Measurements from ENCODE around the gene DNASE1L3. TPM values are rescaled to one million over a fixed set of nuclear protein-coding genes. Genes with fewer than 3 reads are reported as not detected.

The DNASE1L3 gene
- total and polyA plus RNA-seq, 2 experiments from 2014 or later = not detected

- Histone ChIP-seq H3K4me3 (no peak overlapping the region), H3K27ac (ENCODE audit: low read depth) (no peak overlapping the region), H3K9me2 (ENCODE audit: insufficient read depth) (no peaks in the 10 kb centered on the region), H3K27me3 (ENCODE audit: insufficient read depth) (no peaks in the 10 kb centered on the region), H2AFZ (no peak overlapping the region), H3K36me3 (ENCODE audit: insufficient read depth) (no peaks in the 10 kb centered on the region), H3K4me2 (no peak overlapping the region), H4K20me1 (replicated peaks; ENCODE audit: insufficient read depth) (no peaks in the 10 kb centered on the region), H3K4me1 (ENCODE audit: insufficient read depth) (no peaks in the 10 kb centered on the region), H3F3A (replicated peaks; ENCODE audit: low read depth) (no peaks in the 10 kb centered on the region), H3K79me2 (replicated peaks; ENCODE audit: insufficient read depth) (no peaks in the 10 kb centered on the region)
- ATAC-seq = no peak
- Mint-ChIP-seq H3K36me3 (ENCODE audit: low read depth) (no peaks in the 10 kb centered on the region), H3K27me3 (ENCODE audit: insufficient read depth, low read depth, poor library complexity) (peaks cover 2% of the 10 kb centered on the region), H3K27ac (no peak overlapping the region), H3K4me3 (no peak overlapping the region), H3K4me1 (no peaks in the 10 kb centered on the region), H3K9me3 (no peaks in the 10 kb centered on the region)
- TF ChIP-seq, protein P1, sequence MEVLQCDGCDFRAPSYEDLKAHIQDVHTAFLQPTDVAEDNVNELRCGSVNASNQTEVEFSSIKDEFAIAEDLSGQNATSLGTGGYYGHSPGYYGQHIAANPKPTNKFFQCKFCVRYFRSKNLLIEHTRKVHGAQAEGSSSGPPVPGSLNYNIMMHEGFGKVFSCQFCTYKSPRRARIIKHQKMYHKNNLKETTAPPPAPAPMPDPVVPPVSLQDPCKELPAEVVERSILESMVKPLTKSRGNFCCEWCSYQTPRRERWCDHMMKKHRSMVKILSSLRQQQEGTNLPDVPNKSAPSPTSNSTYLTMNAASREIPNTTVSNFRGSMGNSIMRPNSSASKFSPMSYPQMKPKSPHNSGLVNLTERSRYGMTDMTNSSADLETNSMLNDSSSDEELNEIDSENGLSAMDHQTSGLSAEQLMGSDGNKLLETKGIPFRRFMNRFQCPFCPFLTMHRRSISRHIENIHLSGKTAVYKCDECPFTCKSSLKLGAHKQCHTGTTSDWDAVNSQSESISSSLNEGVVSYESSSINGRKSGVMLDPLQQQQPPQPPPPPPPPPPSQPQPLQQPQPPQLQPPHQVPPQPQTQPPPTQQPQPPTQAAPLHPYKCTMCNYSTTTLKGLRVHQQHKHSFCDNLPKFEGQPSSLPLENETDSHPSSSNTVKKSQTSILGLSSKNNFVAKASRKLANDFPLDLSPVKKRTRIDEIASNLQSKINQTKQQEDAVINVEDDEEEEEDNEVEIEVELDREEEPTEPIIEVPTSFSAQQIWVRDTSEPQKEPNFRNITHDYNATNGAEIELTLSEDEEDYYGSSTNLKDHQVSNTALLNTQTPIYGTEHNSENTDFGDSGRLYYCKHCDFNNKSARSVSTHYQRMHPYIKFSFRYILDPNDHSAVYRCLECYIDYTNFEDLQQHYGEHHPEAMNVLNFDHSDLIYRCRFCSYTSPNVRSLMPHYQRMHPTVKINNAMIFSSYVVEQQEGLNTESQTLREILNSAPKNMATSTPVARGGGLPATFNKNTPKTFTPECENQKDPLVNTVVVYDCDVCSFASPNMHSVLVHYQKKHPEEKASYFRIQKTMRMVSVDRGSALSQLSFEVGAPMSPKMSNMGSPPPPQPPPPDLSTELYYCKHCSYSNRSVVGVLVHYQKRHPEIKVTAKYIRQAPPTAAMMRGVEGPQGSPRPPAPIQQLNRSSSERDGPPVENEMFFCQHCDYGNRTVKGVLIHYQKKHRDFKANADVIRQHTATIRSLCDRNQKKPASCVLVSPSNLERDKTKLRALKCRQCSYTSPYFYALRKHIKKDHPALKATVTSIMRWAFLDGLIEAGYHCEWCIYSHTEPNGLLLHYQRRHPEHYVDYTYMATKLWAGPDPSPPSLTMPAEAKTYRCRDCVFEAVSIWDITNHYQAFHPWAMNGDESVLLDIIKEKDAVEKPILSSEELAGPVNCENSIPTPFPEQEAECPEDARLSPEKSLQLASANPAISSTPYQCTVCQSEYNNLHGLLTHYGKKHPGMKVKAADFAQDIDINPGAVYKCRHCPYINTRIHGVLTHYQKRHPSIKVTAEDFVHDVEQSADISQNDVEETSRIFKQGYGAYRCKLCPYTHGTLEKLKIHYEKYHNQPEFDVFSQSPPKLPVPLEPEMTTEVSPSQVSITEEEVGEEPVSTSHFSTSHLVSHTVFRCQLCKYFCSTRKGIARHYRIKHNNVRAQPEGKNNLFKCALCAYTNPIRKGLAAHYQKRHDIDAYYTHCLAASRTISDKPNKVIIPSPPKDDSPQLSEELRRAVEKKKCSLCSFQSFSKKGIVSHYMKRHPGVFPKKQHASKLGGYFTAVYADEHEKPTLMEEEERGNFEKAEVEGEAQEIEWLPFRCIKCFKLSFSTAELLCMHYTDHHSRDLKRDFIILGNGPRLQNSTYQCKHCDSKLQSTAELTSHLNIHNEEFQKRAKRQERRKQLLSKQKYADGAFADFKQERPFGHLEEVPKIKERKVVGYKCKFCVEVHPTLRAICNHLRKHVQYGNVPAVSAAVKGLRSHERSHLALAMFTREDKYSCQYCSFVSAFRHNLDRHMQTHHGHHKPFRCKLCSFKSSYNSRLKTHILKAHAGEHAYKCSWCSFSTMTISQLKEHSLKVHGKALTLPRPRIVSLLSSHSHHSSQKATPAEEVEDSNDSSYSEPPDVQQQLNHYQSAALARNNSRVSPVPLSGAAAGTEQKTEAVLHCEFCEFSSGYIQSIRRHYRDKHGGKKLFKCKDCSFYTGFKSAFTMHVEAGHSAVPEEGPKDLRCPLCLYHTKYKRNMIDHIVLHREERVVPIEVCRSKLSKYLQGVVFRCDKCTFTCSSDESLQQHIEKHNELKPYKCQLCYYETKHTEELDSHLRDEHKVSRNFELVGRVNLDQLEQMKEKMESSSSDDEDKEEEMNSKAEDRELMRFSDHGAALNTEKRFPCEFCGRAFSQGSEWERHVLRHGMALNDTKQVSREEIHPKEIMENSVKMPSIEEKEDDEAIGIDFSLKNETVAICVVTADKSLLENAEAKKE (CRISPR knock-in tag; IDR thresholded peaks at IDR 0.05) = no peak
- TF ChIP-seq REST (IDR thresholded peaks at IDR 0.05; ENCODE audit: unreplicated experiment) (no peak), NANOG (IDR thresholded peaks at IDR 0.05; ENCODE audit: borderline replicate concordance) (no peak), CTCF (conservative IDR thresholded peaks at IDR 0.05; ENCODE audit: low read depth in 2 of 2) (no peak), CREB1 (CRISPR knock-in tag; IDR thresholded peaks at IDR 0.05; ENCODE audit: low read depth) (no peak), ZNF114 (CRISPR knock-in tag; IDR thresholded peaks at IDR 0.05) (no peak), POLR2AphosphoS5 (IDR thresholded peaks at IDR 0.05; ENCODE audit: low read depth) (no peak), EZH2phosphoT487 (IDR thresholded peaks at IDR 0.05; ENCODE audit: unreplicated experiment) (no peak), ZNF331 (CRISPR knock-in tag; IDR thresholded peaks at IDR 0.05; ENCODE audit: low read depth) (no peak), JUNB (IDR thresholded peaks at IDR 0.05; ENCODE audit: unreplicated experiment) (no peak), STAT1 (IDR thresholded peaks at IDR 0.05; ENCODE audit: unreplicated experiment) (no peak), EZH2 (IDR thresholded peaks at IDR 0.05; ENCODE audit: low read depth, unreplicated experiment) (no peak)
- DNase-seq (ENCODE audit: low spot score) = no peak
Measured at GRCh38 chr3:58256061-58256460, 45.3 kb upstream of the DNASE1L3 start.

All from GM23338 (cell line).